Measurements from ENCODE around the gene GTF2IRD1.

DNA sequence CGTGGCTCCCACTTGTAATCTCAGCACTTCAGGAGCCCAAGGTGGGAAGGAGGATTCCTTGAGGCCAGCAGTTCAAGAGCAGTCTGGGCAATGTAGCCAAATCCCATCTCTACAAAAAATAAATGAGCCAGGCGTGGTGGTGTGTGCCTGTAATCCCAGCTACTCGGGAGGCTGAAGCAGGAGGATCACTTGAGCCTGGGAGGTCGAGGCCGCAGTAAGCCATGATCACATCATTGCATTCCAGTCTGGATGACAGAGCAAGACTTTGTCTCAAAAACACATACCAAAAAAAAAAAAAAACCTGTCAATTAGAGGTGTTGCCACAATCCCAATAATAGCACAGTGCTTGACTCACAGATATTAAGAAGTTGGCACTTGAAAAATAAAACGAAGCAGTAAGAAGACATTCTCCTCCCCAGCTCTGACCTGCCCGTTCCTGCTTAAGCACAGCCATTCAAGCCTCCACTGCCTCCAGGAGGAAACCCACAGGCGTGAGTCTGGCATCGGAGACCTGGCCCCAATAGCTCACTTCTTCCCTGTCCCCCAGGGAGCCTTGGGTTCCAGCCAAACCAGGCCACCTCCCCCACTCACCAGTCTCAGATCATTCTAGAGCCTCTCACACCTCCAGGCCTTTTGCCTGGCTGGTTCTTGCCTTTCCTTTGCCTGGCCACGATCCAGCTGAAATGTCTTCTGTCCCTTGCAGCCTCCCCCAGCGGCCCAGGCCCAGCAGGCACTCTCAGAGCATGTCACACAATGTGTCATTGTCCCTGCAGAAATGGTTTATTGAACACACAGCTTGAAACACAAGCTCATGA, 158.5 kb downstream of the GTF2IRD1 start:
- TF ChIP-seq KDM4B (CRISPR knock-in tag; IDR thresholded peaks at IDR 0.05) (no peak), TAF1 (CRISPR knock-in tag; IDR thresholded peaks at IDR 0.05) (no peak), ZNF747 (CRISPR knock-in tag; IDR thresholded peaks at IDR 0.05; ENCODE audit: borderline replicate concordance) (no peak), ZKSCAN1 (IDR thresholded peaks at IDR 0.05; ENCODE audit: low read length) (no peak), ZNF558 (CRISPR knock-in tag; IDR thresholded peaks at IDR 0.05; ENCODE audit: borderline replicate concordance) (no peak), SIN3A (IDR thresholded peaks at IDR 0.05; ENCODE audit: borderline replicate concordance, low read depth, low read length) (no peak), HDAC2 (CRISPR knock-in tag; IDR thresholded peaks at IDR 0.05) (no peak), ZNF232 (CRISPR knock-in tag; IDR thresholded peaks at IDR 0.05; ENCODE audit: borderline replicate concordance) (no peak), HNRNPLL (IDR thresholded peaks at IDR 0.05; ENCODE audit: low read depth, low read length, poor library complexity, severe bottlenecking) (no peak)
- TF ChIP-seq, protein P1, sequence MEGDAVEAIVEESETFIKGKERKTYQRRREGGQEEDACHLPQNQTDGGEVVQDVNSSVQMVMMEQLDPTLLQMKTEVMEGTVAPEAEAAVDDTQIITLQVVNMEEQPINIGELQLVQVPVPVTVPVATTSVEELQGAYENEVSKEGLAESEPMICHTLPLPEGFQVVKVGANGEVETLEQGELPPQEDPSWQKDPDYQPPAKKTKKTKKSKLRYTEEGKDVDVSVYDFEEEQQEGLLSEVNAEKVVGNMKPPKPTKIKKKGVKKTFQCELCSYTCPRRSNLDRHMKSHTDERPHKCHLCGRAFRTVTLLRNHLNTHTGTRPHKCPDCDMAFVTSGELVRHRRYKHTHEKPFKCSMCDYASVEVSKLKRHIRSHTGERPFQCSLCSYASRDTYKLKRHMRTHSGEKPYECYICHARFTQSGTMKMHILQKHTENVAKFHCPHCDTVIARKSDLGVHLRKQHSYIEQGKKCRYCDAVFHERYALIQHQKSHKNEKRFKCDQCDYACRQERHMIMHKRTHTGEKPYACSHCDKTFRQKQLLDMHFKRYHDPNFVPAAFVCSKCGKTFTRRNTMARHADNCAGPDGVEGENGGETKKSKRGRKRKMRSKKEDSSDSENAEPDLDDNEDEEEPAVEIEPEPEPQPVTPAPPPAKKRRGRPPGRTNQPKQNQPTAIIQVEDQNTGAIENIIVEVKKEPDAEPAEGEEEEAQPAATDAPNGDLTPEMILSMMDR (CRISPR knock-in tag; IDR thresholded peaks at IDR 0.05), result peak; percentile 24; the same call in 1 of the 2 replicates
- TF ChIP-seq, protein P2, sequence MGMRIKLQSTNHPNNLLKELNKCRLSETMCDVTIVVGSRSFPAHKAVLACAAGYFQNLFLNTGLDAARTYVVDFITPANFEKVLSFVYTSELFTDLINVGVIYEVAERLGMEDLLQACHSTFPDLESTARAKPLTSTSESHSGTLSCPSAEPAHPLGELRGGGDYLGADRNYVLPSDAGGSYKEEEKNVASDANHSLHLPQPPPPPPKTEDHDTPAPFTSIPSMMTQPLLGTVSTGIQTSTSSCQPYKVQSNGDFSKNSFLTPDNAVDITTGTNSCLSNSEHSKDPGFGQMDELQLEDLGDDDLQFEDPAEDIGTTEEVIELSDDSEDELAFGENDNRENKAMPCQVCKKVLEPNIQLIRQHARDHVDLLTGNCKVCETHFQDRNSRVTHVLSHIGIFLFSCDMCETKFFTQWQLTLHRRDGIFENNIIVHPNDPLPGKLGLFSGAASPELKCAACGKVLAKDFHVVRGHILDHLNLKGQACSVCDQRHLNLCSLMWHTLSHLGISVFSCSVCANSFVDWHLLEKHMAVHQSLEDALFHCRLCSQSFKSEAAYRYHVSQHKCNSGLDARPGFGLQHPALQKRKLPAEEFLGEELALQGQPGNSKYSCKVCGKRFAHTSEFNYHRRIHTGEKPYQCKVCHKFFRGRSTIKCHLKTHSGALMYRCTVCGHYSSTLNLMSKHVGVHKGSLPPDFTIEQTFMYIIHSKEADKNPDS (CRISPR knock-in tag; IDR thresholded peaks at IDR 0.05), result no peak
